Activated CD8-positive, alpha-beta memory T cell treated with anti-CD3 and anti-CD28 coated beads, Interleukin-2, amount 50 U/mL, for 1 hour (primary cell): Measurements from ENCODE around the gene BCL11A.
"Not testable (repeated sequence)": the region's sequence is repeated elsewhere in the genome, so short reads cannot be mapped to it uniquely, and the experiment has no call there.

ENCODE experiments used
- DNase-seq: peaks from one replicate; pipeline ENCODE4 v3.0.0-alpha.2; 2020; ENCODE audit errors: extremely low read depth

The BCL11A gene

DNA sequence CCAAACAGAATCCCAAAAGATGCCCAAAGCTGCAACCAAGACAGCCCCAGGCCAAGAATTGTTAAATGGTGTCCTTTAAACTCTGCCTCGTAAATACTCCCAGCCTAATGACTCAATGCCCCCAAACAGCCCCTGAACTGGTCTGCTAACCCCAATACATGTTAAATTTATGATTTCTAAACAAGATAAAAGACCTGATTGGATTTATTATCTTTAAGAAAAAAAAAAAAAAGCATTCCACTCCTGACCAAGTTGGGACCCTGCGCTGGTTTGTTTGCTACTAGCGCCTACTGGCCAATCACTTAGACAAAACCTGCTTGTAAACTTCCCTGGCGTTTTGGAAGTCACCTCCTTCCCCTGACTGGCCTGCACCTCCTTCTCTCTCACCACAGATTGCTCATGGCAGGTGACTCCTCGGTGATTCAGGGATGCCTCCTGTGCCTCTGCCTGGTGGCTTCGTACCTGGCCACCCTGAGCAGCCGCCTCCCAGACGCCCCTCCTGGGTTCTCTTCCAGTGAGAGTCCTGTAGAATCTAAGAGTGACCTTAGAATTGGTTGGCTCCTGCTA, 121.3 kb downstream of the BCL11A start:
- DNase-seq = no peak

DNA sequence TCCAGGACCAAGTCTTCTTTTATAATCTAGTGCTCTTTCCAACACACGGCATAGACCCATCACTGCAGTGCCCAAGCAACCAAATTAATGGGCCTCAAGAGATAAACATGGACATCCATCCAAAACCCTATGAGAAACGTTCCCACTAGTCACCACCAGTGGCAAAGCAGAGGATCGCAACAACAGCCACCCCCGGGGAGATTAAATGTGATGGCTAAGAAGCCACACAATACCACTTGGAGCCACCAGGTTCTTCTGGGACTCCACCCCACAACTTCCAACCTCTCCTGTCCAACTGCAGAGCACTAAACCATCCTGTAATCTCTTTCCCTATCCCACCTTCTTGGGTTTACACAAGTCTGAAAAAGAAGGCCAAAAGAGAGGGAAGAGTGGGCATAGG, 123.8 kb downstream of the BCL11A start:
- no peak for DNase-seq

GRCh38 chr2:60426880-60427279, 126.6 kb downstream of the BCL11A start:
- DNase-seq = no peak

GRCh38 chr2:60426341-60426740, 127.1 kb downstream of the BCL11A start:
- no peak for DNase-seq

- no peak for DNase-seq
Measured at GRCh38 chr2:60424233-60424632, 129.2 kb downstream of the BCL11A start.

GRCh38 chr2:60423505-60423904, 129.9 kb downstream of the BCL11A start:
- no peak for DNase-seq

DNA sequence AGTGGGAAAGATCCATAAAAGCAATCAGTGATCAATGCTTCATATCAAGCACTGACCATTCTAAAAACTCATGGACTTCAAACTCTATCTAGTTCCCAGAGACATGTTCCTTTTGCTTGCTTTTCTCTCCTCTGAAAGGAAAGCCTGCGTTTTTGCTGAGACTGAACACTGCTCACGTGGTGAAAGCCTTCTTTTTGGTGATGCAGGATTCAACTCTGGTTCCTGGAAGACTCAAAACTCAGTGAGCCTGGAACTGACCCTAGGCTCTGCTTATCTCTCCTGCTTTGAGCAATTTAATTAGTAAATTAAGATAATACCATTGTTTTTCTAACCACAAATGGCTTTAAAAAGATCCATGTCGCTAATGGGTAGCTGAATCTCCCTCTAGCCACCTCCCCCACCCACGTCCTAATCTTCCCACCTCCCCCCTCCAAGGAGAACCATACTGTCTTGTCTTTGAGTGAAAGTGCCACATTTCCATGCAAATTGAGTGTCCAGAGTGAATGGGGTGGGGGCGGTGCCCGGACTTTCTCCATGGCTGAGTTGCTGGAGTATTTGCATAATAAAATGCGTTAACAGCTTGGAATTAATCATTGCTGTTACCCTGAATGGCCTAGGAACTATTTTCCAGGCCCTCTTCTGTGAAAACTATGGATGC, 130.5 kb downstream of the BCL11A start:
- no peak for DNase-seq

DNA sequence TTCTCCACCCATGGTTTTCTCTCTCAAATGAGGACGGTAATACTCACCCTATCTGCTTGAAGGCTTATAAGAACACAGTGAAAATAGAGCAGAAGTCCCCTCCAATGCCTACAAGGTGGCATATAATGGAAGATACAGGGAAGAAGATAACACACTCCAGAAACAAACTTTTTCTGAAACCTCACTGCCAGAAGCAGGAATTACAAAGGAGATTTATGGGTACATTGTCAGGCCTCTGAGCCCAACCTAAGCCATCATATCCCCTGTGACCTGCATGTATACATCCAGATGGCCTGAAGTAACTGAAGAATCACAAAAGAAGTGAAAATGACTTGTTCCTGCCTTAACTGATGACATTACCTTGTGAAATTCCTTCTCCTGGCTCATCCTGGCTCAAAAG, 136.2 kb downstream of the BCL11A start:
- not testable (repeated sequence) for DNase-seq

GRCh38 chr2:60416221-60417008, 137.0 kb downstream of the BCL11A start:
- no peak for DNase-seq

GRCh38 chr2:60415814-60416213, 137.6 kb downstream of the BCL11A start:
- DNase-seq = no peak

DNA sequence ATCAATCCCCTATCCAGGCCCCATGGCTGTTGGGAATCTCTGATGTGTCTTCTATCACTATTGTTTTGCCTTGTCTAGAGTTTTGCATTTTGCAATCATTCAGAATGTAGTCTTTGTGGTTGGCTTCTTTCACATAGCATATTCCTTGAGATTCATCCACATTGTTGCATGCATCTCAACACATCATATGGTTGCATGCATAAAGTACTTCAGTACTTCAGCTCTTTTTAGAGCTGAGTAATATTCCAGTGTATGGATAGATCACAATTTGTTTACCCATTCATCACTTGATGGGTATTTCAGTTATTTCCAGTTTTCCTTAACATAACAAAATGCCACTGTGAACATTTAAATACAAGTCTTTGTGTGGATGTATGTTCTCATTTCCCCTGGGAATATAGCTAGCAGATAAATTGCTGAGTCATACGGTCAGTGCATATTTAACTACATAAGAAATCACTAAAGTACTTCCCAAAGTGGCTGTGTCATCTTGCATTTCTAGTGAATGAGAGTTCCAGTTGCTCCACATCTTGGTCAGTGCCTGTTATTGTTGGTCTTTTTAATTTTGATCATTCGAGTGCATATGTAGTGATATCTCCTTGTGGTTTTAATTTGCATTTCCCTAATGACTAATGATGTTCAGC, 138.8 kb downstream of the BCL11A start:
- DNase-seq = no peak

GRCh38 chr2:60413814-60414168, 139.7 kb downstream of the BCL11A start:
- DNase-seq = no peak

- no peak for DNase-seq
Measured at GRCh38 chr2:60413069-60413813, 140.2 kb downstream of the BCL11A start.

DNA sequence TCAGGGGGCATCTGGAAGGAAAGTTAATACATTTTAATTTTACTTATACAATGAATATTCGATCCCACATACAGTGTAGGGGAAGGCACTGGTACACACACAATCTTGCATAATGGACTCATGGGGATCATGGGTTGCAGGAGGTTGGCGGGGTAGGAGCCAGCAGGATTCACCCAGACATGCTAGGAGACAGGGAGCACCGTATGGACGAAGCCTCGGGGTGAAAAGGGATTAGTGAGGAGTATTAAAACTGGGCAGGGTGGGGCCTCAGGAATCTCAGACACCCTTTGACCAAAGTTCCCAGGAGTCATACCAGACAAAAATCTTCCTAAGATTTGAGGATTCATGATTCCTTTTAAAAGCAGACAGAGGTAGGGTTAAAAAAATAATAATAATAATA, 140.8 kb downstream of the BCL11A start:
- no peak for DNase-seq

- no peak for DNase-seq
Measured at GRCh38 chr2:60412027-60412426, 141.4 kb downstream of the BCL11A start.

- no peak for DNase-seq
Measured at GRCh38 chr2:60411295-60411694, 142.2 kb downstream of the BCL11A start.

DNA sequence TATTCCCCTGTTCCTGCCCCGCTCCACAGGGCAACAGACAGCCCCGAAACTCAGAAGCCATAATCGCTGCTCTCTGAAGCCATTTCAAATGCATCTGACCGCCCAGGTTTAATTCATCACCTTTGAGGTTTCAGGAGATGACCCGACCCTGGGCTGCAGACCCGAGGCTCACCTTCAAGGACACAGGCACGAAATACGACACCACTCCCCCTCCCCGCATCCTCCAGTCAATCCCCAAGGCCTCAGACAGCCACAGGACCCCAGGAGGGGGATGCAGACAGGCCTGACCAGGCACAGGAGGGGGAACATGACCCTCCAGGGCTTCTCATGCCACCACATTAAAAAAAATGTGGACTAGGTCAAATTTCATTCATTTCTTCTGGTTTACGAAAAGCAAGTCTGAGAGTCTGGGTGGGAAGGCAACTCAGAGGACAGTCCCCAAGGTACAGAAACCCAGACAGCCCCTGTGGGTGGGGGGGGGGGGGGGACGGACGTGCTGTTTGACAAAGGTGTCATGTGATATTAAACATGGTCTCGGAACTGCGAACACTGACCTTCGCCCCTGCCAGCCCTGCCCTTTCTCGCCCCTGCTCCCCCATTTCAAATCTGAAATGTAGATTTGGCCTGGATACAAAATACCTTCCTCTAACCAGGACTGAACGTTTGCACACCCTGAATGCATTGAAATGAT, 142.9 kb downstream of the BCL11A start:
- no peak for DNase-seq

GRCh38 chr2:60409531-60409871, 144.0 kb downstream of the BCL11A start:
- DNase-seq = no peak

GRCh38 chr2:60408811-60409530, 144.5 kb downstream of the BCL11A start:
- DNase-seq = no peak

DNA sequence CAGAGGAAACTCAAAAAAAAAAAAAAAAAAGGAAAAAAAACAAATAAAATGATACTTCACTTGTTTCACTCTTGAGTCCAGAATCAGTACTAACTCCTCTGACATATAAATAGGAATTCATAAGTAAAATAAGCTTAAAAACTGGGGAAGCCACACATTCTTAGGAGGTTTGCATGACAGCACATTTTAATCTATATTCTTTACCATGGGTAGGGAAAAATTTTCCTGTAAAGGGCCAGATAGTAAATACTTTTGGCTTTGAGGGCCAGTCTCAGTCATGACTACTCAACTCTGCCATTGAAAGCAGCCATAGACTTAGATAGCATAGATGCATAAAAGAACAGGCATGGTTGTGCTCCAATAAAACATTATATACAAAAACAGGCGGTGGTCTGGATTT, 145.2 kb downstream of the BCL11A start:
- no peak for DNase-seq

DNA sequence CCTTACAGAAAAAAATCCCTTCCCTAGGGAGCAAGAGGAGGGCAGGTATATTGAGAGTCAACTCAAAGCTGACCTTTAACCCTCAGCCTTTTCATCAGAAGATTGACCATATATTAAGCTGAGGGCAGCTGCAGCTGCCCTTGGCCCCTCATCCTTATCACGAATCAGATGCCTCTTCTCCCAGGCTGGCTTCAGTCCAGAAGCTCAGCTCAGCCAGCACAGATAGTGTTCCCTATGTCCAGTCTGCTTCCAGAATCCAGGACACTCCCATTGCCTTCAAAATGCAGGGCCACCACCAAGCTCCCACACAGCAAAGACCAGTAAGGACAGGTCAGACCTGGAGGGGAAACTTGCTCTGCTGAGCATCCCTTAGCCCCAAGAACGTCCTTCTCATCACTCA, 146.1 kb downstream of the BCL11A start:
- DNase-seq = no peak
